Caco-2 (cell line): Measurements from ENCODE around the gene CCT4. TPM values are rescaled to one million over a fixed set of nuclear protein-coding genes. Genes with fewer than 3 reads are reported as not detected.
"Not testable (repeated sequence)": the region's sequence is repeated elsewhere in the genome, so short reads cannot be mapped to it uniquely, and the experiment has no call there.

Experiments used
- BruUV-seq: library from RNA; stranded (reverse); fragments of 400-500 nt; replicated peaks from 2 replicates; lab custom pipeline; 2021; lab: Mats Ljungman, UMichigan
- CTCF ChIA-PET: fragments of 300-600 bp; sonication (Branson Sonifier 250); formaldehyde crosslinking; loops from one replicate; lab custom pipeline; 2022; ENCODE audit warnings: antibody characterized with exemption; lab: Charles Lee
- POLR2A ChIA-PET: fragments of 300-600 bp; sonication (Branson Sonifier 250); formaldehyde crosslinking; loops from one replicate; lab custom pipeline; 2022; ENCODE audit warnings: antibody characterized with exemption; lab: Charles Lee
- DNase-seq, 2 experiments: peaks; one replicate each; pipeline versions ENCODE4 v3.0.0 to v3.0.0-alpha.2; 2020 to 2022
- H3K27me3 ChIP-seq: replicated peaks from 2 replicates; pipeline ENCODE4 v1.6.0; 2011; ENCODE audit warnings: low read length; ENCODE audit not compliant: control insufficient read depth, insufficient read depth
- H3K36me3 ChIP-seq: 2 replicates; pipeline ENCODE4 v1.5.1; 2011; ENCODE audit warnings: low read length; ENCODE audit not compliant: control insufficient read depth, insufficient read depth
- H3K4me1 ChIP-seq: fragments of 250-450 bp; sonication (Bioruptor Pico); 2 replicates; pipeline ENCODE4 v1.5.1; 2020; ENCODE audit warnings: mild to moderate bottlenecking
- H3K4me3 ChIP-seq: 2 replicates; pipeline ENCODE4 v1.5.1; 2011; ENCODE audit warnings: low read depth, mild to moderate bottlenecking, control low read depth, low read length
- H3K9me3 ChIP-seq: fragments of 250-450 bp; sonication (Bioruptor Pico); 2 replicates; pipeline ENCODE4 v1.5.1; 2020; ENCODE audit warnings: mild to moderate bottlenecking, moderate library complexity
- H3K27ac Mint-ChIP-seq: one replicate; pipeline ENCODE4 v1.8.0; 2022; ENCODE audit warnings: mixed read lengths; ENCODE audit not compliant: unreplicated experiment
- H3K27me3 Mint-ChIP-seq: one replicate; pipeline ENCODE4 v1.8.0; 2022; ENCODE audit warnings: mixed read lengths; ENCODE audit not compliant: insufficient read depth, unreplicated experiment
- H3K36me3 Mint-ChIP-seq: one replicate; pipeline ENCODE4 v1.8.0; 2022; ENCODE audit warnings: mild to moderate bottlenecking, mixed read lengths; ENCODE audit not compliant: insufficient read depth, unreplicated experiment
- H3K4me1 Mint-ChIP-seq: one replicate; pipeline ENCODE4 v1.8.0; 2022; ENCODE audit warnings: low read depth, mixed read lengths; ENCODE audit not compliant: unreplicated experiment
- H3K4me3 Mint-ChIP-seq: one replicate; pipeline ENCODE4 v1.8.0; 2022; ENCODE audit warnings: mild to moderate bottlenecking, moderate library complexity, mixed read lengths; ENCODE audit not compliant: unreplicated experiment
- H3K9me3 Mint-ChIP-seq: one replicate; pipeline ENCODE4 v1.8.0; 2022; ENCODE audit warnings: mixed read lengths; ENCODE audit not compliant: unreplicated experiment
- intact Hi-C: fragments of 100-400 bp; cut with micrococcal nuclease; formaldehyde crosslinking; loops from one replicate; pipeline ENCODE4 v1.10.0; 2022; ENCODE audit not compliant: unreplicated experiment
- total RNA-seq: library from RNA; stranded (reverse); gene quantifications from 2 replicates; pipeline ENCODE4 v1.2.3, GENCODE V29; 2022
- TF ChIP-seq, protein P1 (sequence below), 2 experiments: fragments of 200-600 bp in 1 of 2; IDR thresholded peaks; 1 replicate in 1 of 2; 2 replicates in 1 of 2; pipeline versions ENCODE4 v1.5.1 to v1.8.0; 2011 to 2022; ENCODE audit warnings: antibody characterized with exemption in 1 of 2, control low read depth in 1 of 2, inconsistent platforms in 1 of 2, low read depth in 1 of 2, low read length in 1 of 2, mild to moderate bottlenecking in 1 of 2, moderate library complexity in 1 of 2; ENCODE audit not compliant: insufficient read depth in 1 of 2, severe bottlenecking in 1 of 2, unreplicated experiment in 1 of 2

The CCT4 gene
- total RNA-seq, 1 experiment from 2014 or later, result 307 TPM

DNA sequence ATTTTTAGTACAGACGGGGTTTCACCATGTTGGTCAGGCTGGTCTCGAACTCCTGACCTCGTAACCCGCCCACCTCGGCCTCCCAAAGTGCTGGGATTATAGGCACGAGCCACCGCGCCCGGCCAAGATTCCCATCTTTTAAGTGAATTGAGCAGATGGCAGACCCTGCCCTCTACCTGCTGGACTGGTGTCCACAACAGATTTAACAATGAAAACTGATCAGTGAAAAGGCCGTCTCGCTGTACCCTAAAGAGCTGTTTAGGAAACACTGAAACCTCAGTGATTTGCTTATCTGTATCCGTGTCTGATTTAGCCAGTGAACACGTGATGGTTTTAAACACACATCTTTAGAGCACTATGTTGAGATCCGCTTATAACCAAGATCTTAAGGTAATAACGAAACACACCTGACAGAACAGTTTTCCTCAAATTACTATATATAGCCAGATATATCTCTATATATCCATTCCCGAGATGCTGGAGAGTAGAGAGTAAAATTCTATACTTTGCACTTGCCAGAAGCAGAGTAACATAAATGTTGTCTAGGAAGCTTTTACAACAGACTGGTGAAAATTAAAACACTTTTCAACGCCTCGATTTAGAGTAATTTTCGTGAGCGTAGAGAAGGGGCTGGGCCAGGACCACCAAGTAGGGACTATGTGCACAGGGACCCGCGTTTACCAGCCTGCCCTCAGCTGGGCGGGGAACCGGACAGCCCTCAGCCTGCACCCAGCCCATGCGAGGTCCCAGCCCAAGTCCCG lies 35.2 kb downstream of the CCT4 start:
- no peaks in the 10 kb centered on the region for H3K9me3 Mint-ChIP-seq
- no peaks in the 10 kb centered on the region for H3K9me3 ChIP-seq
- TF ChIP-seq, protein P1, sequence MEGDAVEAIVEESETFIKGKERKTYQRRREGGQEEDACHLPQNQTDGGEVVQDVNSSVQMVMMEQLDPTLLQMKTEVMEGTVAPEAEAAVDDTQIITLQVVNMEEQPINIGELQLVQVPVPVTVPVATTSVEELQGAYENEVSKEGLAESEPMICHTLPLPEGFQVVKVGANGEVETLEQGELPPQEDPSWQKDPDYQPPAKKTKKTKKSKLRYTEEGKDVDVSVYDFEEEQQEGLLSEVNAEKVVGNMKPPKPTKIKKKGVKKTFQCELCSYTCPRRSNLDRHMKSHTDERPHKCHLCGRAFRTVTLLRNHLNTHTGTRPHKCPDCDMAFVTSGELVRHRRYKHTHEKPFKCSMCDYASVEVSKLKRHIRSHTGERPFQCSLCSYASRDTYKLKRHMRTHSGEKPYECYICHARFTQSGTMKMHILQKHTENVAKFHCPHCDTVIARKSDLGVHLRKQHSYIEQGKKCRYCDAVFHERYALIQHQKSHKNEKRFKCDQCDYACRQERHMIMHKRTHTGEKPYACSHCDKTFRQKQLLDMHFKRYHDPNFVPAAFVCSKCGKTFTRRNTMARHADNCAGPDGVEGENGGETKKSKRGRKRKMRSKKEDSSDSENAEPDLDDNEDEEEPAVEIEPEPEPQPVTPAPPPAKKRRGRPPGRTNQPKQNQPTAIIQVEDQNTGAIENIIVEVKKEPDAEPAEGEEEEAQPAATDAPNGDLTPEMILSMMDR (IDR thresholded peaks at IDR 0.05; ENCODE audit: insufficient read depth in 1 of 2, low read depth in 1 of 2, low read length in 1 of 2, severe bottlenecking in 1 of 2, unreplicated experiment in 1 of 2), result peak in 1 of 2 experiments; percentile 15
- no peaks in the 10 kb centered on the region for H3K27me3 ChIP-seq
- peak; percentile 39 to 40 for DNase-seq
- peak overlapping the region; percentile 84 for H3K4me3 Mint-ChIP-seq
- intact Hi-C loops, result no loop called here
- peak overlapping the region; percentile 96 for H3K4me3 ChIP-seq
- H3K27me3 Mint-ChIP-seq, result no peaks in the 10 kb centered on the region
- ChIA-PET CTCF (interaction anchor here (0.7 kb wide), 1 partner anchor 17 kb away, joined by 4 read pairs; no protein-coding TSS in a partner anchor), POLR2A (no interaction called here)
- H3K27ac Mint-ChIP-seq, result peak overlapping the region; percentile 83
- H3K36me3 Mint-ChIP-seq, result peaks cover 9% of the 10 kb centered on the region
- H3K4me1 Mint-ChIP-seq, result no peaks in the 10 kb centered on the region
- peaks cover 5% of the 10 kb centered on the region for H3K4me1 ChIP-seq
- H3K36me3 ChIP-seq, result no peaks in the 10 kb centered on the region
- TSS peak; percentile 48 for BruUV-seq

DNA sequence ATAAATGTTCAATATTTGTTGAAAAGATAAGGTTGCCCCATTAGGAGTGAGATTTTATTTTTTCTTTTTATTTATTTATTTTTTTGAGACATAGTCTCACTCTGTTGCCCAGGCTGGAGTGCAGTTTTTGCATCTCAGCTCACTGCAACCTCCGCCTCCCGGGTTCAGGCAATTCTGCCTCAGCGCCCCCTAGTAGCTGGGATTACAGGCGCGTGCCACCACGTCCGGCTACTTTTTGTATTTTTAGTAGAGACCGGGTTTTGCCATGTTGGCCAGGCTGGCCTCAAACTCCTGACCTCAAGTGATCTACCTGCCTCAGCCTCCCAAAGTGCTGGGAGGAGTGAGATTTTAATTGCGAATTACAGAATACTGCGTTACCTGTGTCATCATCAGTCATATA lies 37.2 kb downstream of the CCT4 start:
- H3K27ac Mint-ChIP-seq, H3K4me3 Mint-ChIP-seq, H3K27me3 Mint-ChIP-seq, H3K36me3 ChIP-seq, H3K27me3 ChIP-seq, H3K9me3 ChIP-seq, H3K4me3 ChIP-seq, H3K36me3 Mint-ChIP-seq, H3K9me3 Mint-ChIP-seq, H3K4me1 Mint-ChIP-seq, POLR2A ChIA-PET, H3K4me1 ChIP-seq, BruUV-seq, DNase-seq, CTCF ChIA-PET, intact Hi-C loops: not testable (repeated sequence)

DNA sequence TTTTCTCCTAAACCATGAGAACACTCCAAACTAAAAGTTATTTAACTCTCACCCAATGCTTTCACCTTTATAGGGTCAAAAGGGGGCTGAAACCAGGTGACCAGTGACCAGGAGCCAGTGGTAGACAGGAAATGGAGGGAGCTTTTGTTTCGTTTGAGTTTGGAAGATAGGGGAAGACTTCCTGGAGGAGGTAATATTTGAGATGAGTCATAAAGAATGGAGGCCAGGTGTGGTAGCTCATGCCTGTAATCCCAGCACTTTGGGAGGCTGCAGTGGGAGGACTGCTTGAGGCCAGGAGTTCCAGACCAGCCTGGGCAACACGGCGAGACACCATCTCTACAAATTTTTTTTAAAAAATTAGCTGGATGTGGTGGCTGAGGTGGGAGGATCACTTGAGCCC lies 43.1 kb downstream of the CCT4 start:
- no peaks in the 10 kb centered on the region for H3K36me3 Mint-ChIP-seq
- BruUV-seq, result no TSS peak
- TF ChIP-seq, protein P1 (IDR thresholded peaks at IDR 0.05; ENCODE audit: insufficient read depth in 1 of 2, low read depth in 1 of 2, low read length in 1 of 2, severe bottlenecking in 1 of 2, unreplicated experiment in 1 of 2), result no peak
- H3K4me1 Mint-ChIP-seq, result no peaks in the 10 kb centered on the region
- H3K4me3 Mint-ChIP-seq, result no peak overlapping the region
- H3K4me3 ChIP-seq, result no peak overlapping the region
- no peak for DNase-seq
- H3K9me3 Mint-ChIP-seq, result no peaks in the 10 kb centered on the region
- no peak overlapping the region for H3K27ac Mint-ChIP-seq
- ChIA-PET POLR2A (no interaction called here), CTCF (no interaction called here)
- H3K27me3 ChIP-seq, result no peaks in the 10 kb centered on the region
- H3K9me3 ChIP-seq, result no peaks in the 10 kb centered on the region
- intact Hi-C loops, result no loop called here
- no peaks in the 10 kb centered on the region for H3K36me3 ChIP-seq
- no peaks in the 10 kb centered on the region for H3K4me1 ChIP-seq
- no peaks in the 10 kb centered on the region for H3K27me3 Mint-ChIP-seq
